Gastroesophageal sphincter (tissue), 4 donors: Measurements from ENCODE around the gene SNRNP200. TPM values are rescaled to one million over a fixed set of nuclear protein-coding genes. Genes with fewer than 3 reads are reported as not detected.
A peak's percentile ranks its signal among the peaks of the same experiment; 100 is the strongest.

ENCODE experiments used
- ATAC-seq: fragments of 150-250 bp; one replicate; pipeline ENCODE4 v1.9.1; 2016; ENCODE audit warnings: mild to moderate bottlenecking, moderate library complexity
- H3K27ac ChIP-seq, 4 donors: fragments of 200-600 bp; sonication (generic) in 3 of 4; 1 replicate in 3 of 4; 2 replicates in 1 of 4; pipeline ENCODE4 v1.5.1; 2016 to 2019
- H3K27me3 ChIP-seq: fragments of 200-600 bp; sonication (generic); one replicate; pipeline ENCODE4 v1.5.1; 2019
- H3K36me3 ChIP-seq, 2 donors: fragments of 200-600 bp; sonication (generic); one replicate each; pipeline ENCODE4 v1.5.1; 2019; ENCODE audit warnings: control low read depth in 1 of 2
- H3K4me1 ChIP-seq, 3 donors: fragments of 200-600 bp; sonication (generic); 1 replicate in 2 of 3; 2 replicates in 1 of 3; pipeline ENCODE4 v1.5.1; 2016 to 2019; ENCODE audit warnings: control low read depth in 2 of 3
- H3K4me3 ChIP-seq, 2 donors: fragments of 200-600 bp; sonication (generic); one replicate each; pipeline ENCODE4 v1.5.1; 2019; ENCODE audit warnings: mild to moderate bottlenecking in 1 of 2, moderate library complexity in 1 of 2
- H3K9me3 ChIP-seq, 3 donors: fragments of 200-600 bp; sonication (generic); one replicate each; pipeline ENCODE4 v1.5.1; 2017 to 2019; ENCODE audit warnings: control low read depth in 2 of 3
- CTCF ChIP-seq, 4 experiments: fragments of 200-600 bp in 2 of 4; fragments of 450-650 bp in 2 of 4; sonication (generic) in 1 of 4; IDR thresholded peaks; one replicate each; pipeline ENCODE4 v1.5.1; 2017 to 2019; ENCODE audit warnings: antibody characterized with exemption in 4 of 4, mild to moderate bottlenecking in 2 of 4, moderate library complexity in 2 of 4
- EP300 ChIP-seq: sonication (generic); formaldehyde crosslinking; IDR thresholded peaks from one replicate; pipeline ENCODE4 v1.6.1; 2017; ENCODE audit warnings: antibody characterized with exemption, mild to moderate bottlenecking
- POLR2A ChIP-seq, 2 donors: fragments of 450-650 bp; IDR thresholded peaks; one replicate each; pipeline ENCODE4 v1.6.1; 2017; ENCODE audit warnings: antibody characterized with exemption in 2 of 2, mild to moderate bottlenecking in 2 of 2, moderate library complexity in 1 of 2
- POLR2AphosphoS5 ChIP-seq: sonication (generic); formaldehyde crosslinking; IDR thresholded peaks from one replicate; pipeline ENCODE4 v1.6.1; 2017; ENCODE audit warnings: antibody characterized with exemption
- WGBS, 2 donors: methylation state at CpG; one replicate each; pipeline ENCODE4 v1.1.5; 2018; ENCODE audit warnings: low coverage in 1 of 2; 5-methylcytosine and 5-hydroxymethylcytosine counted together
- total RNA-seq, 4 donors: library from RNA; depleted of rRNA; stranded (reverse); fragments of >200 nt; gene quantifications; one replicate each; pipeline ENCODE4 v1.1.0, GENCODE V29; 2016

SNRNP200 gene
- total RNA-seq, 4 donors from 2014 or later = 63.4 to 108 (median 98.3) TPM

- ATAC-seq = peak; percentile 19
- Histone ChIP-seq H3K4me1 (peaks cover 0 to 18% (median 3%) of the 10 kb centered on the region in 3 donors), H3K4me3 (no peak overlapping the region), H3K36me3 (peaks cover 0 to 2% of the 10 kb centered on the region in 2 donors), H3K9me3 (no peaks in the 10 kb centered on the region), H3K27me3 (no peaks in the 10 kb centered on the region), H3K27ac (peak overlapping the region in 1 of 4 donors; percentile 9)
- TF ChIP-seq POLR2A (IDR thresholded peaks at IDR 0.05) (no peak), CTCF (IDR thresholded peaks at IDR 0.05) (no peak), POLR2AphosphoS5 (no peak), EP300 (no peak)
- 82 to 84% methylated on average over 3 to 8 of the region's 8 CpGs for WGBS, 2 donors
These were observed 59.5 kb downstream of the SNRNP200 start for GRCh38 chr2:96245609-96246390.

- Histone ChIP-seq H3K4me1 (peaks cover 0 to 3% (median 0%) of the 10 kb centered on the region in 3 donors), H3K36me3 (peaks cover 0 to 17% of the 10 kb centered on the region in 2 donors), H3K27me3 (no peaks in the 10 kb centered on the region), H3K4me3 (no peak overlapping the region), H3K27ac (no peak overlapping the region), H3K9me3 (no peaks in the 10 kb centered on the region)
- no peak for TF ChIP-seq POLR2A (IDR thresholded peaks at IDR 0.05)
- no peak for TF ChIP-seq EP300
- TF ChIP-seq CTCF (IDR thresholded peaks at IDR 0.05) = no peak
- TF ChIP-seq POLR2AphosphoS5 = no peak
- WGBS, 2 donors = 86 to 100% methylated on average over 1 to 3 of the region's 5 CpGs
- no peak for ATAC-seq
These were observed 61.5 kb downstream of the SNRNP200 start for GRCh38 chr2:96243843-96244242.

- Histone ChIP-seq H3K9me3 (no peaks in the 10 kb centered on the region), H3K4me3 (no peak overlapping the region), H3K4me1 (peaks cover 0 to 3% (median 0%) of the 10 kb centered on the region in 3 donors), H3K27me3 (no peaks in the 10 kb centered on the region), H3K27ac (peak overlapping the region in 3 of 4 donors; percentile 42 to 78 (median 70)), H3K36me3 (peaks cover 0 to 26% of the 10 kb centered on the region in 2 donors)
- TF ChIP-seq CTCF (IDR thresholded peaks at IDR 0.05) = no peak
- TF ChIP-seq POLR2AphosphoS5 = peak; percentile 18
- peak in 1 of 2 donors; percentile 10 for TF ChIP-seq POLR2A (IDR thresholded peaks at IDR 0.05)
- no peak for TF ChIP-seq EP300
- 73 to 78% methylated on average over 1 to 4 of the region's 5 CpGs for WGBS, 2 donors
- ATAC-seq = peak; percentile 65
These were observed 63.3 kb downstream of the SNRNP200 start for GRCh38 chr2:96241900-96242611.

- no peak overlapping the region for H3K27ac ChIP-seq
- WGBS, 2 donors = 100% methylated on average over 1 of the region's 2 CpGs; no CpG with 5 or more reads in 1 of the 2 donors
- TF ChIP-seq POLR2A (IDR thresholded peaks at IDR 0.05) = no peak
- no peak for TF ChIP-seq EP300
- TF ChIP-seq CTCF (IDR thresholded peaks at IDR 0.05) = no peak
- no peak for TF ChIP-seq POLR2AphosphoS5
These were observed 64.1 kb downstream of the SNRNP200 start for GRCh38 chr2:96241227-96241626.

More at GRCh38 chr2:96241227-96241626, 64.1 kb downstream of the SNRNP200 start:
- H3K4me1 ChIP-seq = peaks cover 0 to 3% (median 0%) of the 10 kb centered on the region in 3 donors
- H3K9me3 ChIP-seq = no peaks in the 10 kb centered on the region
- H3K27me3 ChIP-seq = no peaks in the 10 kb centered on the region
- ATAC-seq = no peak
- peaks cover 0 to 26% of the 10 kb centered on the region in 2 donors for H3K36me3 ChIP-seq
- no peak overlapping the region for H3K4me3 ChIP-seq
